Transverse colon (tissue), 4 donors: Measurements from ENCODE around the gene STAU1.

Source experiments
- POLR2A ChIP-seq: fragments of 450-650 bp; IDR thresholded peaks from one replicate; pipeline ENCODE4 v1.6.1; 2016; ENCODE audit warnings: antibody characterized with exemption, mild to moderate bottlenecking, moderate library complexity
- POLR2AphosphoS5 ChIP-seq, 3 donors: sonication (generic); formaldehyde crosslinking; IDR thresholded peaks; one replicate each; pipeline ENCODE4 v1.6.1; 2016; ENCODE audit warnings: antibody characterized with exemption in 3 of 3
- TF ChIP-seq, protein P1 (sequence below), 5 experiments: fragments of 200-600 bp in 3 of 5; fragments of 450-650 bp in 2 of 5; sonication (generic) in 3 of 5; IDR thresholded peaks; 1 replicate in 2 of 5; 2 replicates in 3 of 5; pipeline ENCODE4 v1.5.1; 2016 to 2017; ENCODE audit warnings: antibody characterized with exemption in 5 of 5, inconsistent platforms in 3 of 5, mild to moderate bottlenecking in 2 of 5, moderate library complexity in 1 of 5

DNA sequence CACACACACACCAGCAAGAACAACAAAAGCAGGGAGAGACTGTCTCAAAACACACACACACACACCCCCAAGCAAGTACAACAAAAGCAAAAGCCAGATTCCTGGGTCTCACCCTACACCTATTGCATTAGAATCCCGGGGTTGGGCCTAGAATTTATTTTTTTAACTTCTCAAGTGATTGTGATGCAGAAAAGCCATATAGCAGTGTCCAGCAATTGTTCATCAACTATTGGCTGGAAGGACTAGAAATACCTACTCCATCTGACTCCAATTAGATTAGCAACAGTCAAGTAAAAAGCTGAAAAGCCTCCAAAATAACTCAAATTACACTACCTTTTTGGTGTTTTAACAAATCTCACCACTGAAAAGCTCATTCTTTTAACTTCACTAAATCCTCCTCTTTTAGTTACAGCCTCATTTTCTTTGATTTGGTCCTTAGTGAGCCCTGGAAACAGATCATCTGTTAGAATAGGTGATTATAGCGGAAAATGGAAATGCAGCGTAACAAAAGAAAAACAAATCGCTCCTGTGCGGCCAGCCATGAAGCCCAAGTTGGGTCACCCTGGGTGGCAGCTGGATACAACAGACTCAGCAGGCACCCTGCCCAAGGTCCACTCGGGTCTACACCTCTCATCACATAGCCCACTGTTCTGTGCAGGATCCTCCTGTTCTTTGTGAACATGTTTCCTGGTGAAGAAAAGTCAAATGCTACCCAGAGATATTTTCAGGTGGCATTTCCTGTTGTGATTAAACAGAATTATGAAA, 38.7 kb downstream of the STAU1 start:
- TF ChIP-seq, protein P1, sequence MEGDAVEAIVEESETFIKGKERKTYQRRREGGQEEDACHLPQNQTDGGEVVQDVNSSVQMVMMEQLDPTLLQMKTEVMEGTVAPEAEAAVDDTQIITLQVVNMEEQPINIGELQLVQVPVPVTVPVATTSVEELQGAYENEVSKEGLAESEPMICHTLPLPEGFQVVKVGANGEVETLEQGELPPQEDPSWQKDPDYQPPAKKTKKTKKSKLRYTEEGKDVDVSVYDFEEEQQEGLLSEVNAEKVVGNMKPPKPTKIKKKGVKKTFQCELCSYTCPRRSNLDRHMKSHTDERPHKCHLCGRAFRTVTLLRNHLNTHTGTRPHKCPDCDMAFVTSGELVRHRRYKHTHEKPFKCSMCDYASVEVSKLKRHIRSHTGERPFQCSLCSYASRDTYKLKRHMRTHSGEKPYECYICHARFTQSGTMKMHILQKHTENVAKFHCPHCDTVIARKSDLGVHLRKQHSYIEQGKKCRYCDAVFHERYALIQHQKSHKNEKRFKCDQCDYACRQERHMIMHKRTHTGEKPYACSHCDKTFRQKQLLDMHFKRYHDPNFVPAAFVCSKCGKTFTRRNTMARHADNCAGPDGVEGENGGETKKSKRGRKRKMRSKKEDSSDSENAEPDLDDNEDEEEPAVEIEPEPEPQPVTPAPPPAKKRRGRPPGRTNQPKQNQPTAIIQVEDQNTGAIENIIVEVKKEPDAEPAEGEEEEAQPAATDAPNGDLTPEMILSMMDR (IDR thresholded peaks at IDR 0.05), result no peak
- TF ChIP-seq POLR2A (no peak), POLR2AphosphoS5 (IDR thresholded peaks at IDR 0.05) (no peak)
